ENCODE results near the gene FARP1.

FARP1 gene

GRCh38 chr13:98299235-98299965 lies 156.5 kb downstream of the FARP1 start:
- H3K27ac ChIP-seq, result no peak overlapping the region
- TF ChIP-seq CTCF (conservative IDR thresholded peaks at IDR 0.05; ENCODE audit: low read depth), result no peak
- ChIA-PET POLR2A (ENCODE audit: low non-redundant PET) (no interaction called here), CTCF (no interaction called here)
- DNase-seq (ENCODE audit: low spot score), result no peak

GRCh38 chr13:98299966-98300350 lies 157.1 kb downstream of the FARP1 start:
- no peak for DNase-seq (ENCODE audit: low spot score)
- ChIA-PET CTCF (no interaction called here), POLR2A (ENCODE audit: low non-redundant PET) (no interaction called here)
- no peak for TF ChIP-seq CTCF (conservative IDR thresholded peaks at IDR 0.05; ENCODE audit: low read depth)
- H3K27ac ChIP-seq, result no peak overlapping the region

GRCh38 chr13:98300956-98301641 lies 158.2 kb downstream of the FARP1 start:
- TF ChIP-seq CTCF (conservative IDR thresholded peaks at IDR 0.05; ENCODE audit: low read depth), result no peak
- DNase-seq (ENCODE audit: low spot score), result no peak
- ChIA-PET POLR2A (ENCODE audit: low non-redundant PET) (no interaction called here), CTCF (interaction anchor here (0.7 kb wide), 1 partner anchor 19 kb away, joined by 3 read pairs; no protein-coding TSS in a partner anchor)
- no peak overlapping the region for H3K27ac ChIP-seq

- no peak overlapping the region for H3K27ac ChIP-seq
- POLR2A ChIA-PET (ENCODE audit: low non-redundant PET), result no interaction called here
- CTCF ChIA-PET, result interaction anchor here (0.5 to 0.7 kb wide), 2 partner anchors 20 to 27 kb away, joined by 3 to 4 read pairs; no protein-coding TSS in a partner anchor
- no peak for DNase-seq (ENCODE audit: low spot score)
- TF ChIP-seq CTCF (conservative IDR thresholded peaks at IDR 0.05; ENCODE audit: low read depth), result no peak
Observed at GRCh38 chr13:98301721-98302120, 158.8 kb downstream of the FARP1 start.

GRCh38 chr13:98303858-98304257 lies 161.0 kb downstream of the FARP1 start:
- DNase-seq (ENCODE audit: low spot score), result no peak
- ChIA-PET POLR2A (ENCODE audit: low non-redundant PET) (no interaction called here), CTCF (interaction anchor here (0.6 kb wide), 1 partner anchor 278 kb away, joined by 4 read pairs; no protein-coding TSS in a partner anchor)
- H3K27ac ChIP-seq, result no peak overlapping the region
- no peak for TF ChIP-seq CTCF (conservative IDR thresholded peaks at IDR 0.05; ENCODE audit: low read depth)

- no peak overlapping the region for H3K27ac ChIP-seq
- CTCF ChIA-PET, result no interaction called here
- POLR2A ChIA-PET (ENCODE audit: low non-redundant PET), result no interaction called here
- TF ChIP-seq CTCF (conservative IDR thresholded peaks at IDR 0.05; ENCODE audit: low read depth), result no peak
- DNase-seq (ENCODE audit: low spot score), result no peak
Observed at GRCh38 chr13:98305670-98306069, 162.8 kb downstream of the FARP1 start.
